Activated effector memory CD4-positive, alpha-beta T cell treated with anti-CD3 and anti-CD28 coated beads, Interleukin-2, amount 50 U/mL, for 16 hours (primary cell): ENCODE results near the gene MAST4.
"Not testable (repeated sequence)": the region's sequence is repeated elsewhere in the genome, so short reads cannot be mapped to it uniquely, and the experiment has no call there.

ENCODE experiments used
- DNase-seq: peaks from one replicate; pipeline ENCODE4 v3.0.0-alpha.2; 2020

MAST4 gene

DNA sequence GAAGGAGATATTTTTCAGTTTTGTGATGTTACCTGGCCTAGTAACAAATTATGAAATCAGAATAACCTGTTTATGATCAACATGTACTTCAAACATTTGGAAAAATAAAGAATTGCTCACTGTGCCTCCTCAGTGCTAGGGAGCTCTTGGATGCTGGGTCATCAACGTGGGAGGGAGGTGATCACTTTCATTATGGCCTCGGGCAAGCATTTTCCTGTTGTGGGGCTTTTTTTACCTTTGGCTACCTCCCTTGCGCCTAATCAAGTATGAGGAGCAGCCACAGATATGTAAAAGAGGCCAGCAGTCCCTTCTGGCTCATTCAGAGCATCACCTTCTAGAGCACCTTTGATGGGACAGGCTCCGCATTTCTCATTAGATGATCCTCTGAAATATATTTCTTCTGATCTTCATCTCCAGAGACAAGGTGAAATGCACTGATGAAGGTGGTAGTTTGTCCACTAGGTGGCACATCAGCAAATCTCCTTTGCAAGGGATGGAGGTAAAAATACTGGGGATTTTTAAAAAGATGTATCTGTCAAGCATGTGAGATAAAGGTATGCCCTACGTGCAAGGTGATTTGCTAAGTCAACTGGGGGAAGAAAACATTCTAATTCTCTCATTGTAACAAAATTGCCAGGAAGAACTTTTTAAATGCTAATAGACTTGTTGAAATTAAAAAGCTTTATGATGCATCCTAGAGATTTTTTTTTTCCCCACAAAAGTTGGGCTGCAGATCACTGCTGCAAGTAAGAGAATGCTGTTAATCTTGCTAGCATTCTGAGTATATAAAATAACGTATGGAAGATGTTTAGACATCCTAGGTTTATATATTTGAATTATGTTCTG, 218.2 kb downstream of the MAST4 start:
- peak; percentile 65 for DNase-seq

DNA sequence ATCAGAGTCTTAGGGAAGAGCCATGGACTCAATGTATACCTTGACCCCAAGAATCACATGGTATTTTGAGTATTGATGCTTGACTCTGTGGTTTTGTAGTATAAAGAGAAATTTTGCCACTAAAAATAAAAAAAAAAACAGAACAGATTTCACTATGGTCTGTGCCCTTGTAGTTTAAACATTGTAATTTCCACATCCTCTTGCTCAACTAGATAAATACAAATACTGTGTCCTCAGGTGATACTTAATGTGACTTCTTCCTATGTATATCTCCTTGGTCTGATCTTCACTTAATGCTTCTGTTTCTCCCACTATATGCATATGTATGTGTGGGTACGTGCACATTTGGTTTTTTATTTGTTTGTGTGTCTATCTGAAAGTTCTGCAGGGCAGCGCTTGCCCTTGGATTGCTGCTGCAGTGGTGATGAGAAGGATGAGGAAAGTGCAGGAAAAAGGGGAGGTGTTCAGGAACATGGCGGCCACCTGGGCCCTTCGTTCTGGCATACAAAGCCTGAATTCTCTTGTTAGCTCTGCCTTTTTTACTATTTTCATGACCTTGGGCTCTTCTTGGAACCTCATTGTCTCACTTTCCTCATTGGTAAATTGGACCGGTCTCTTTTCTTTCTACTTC, 222.2 kb downstream of the MAST4 start:
- DNase-seq, result no peak

DNA sequence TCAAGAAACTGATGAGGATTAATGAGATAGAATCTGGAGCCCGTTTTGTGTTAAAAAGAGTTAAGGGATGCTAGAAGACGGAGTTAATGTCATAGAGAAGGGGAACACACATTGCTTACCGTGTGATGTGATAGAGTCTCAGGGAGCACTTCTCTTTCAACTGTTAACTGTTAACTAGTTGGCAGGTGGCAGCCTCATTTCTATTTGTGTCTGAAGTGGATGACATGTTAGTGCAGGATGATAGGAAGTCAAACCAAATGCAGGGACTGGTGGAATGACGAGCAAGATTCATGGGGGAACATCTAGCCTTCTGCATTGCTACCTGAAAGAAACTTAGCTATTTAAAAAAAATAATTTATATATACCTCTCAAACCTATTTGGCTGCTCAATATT, 222.7 kb downstream of the MAST4 start:
- DNase-seq, result no peak

DNA sequence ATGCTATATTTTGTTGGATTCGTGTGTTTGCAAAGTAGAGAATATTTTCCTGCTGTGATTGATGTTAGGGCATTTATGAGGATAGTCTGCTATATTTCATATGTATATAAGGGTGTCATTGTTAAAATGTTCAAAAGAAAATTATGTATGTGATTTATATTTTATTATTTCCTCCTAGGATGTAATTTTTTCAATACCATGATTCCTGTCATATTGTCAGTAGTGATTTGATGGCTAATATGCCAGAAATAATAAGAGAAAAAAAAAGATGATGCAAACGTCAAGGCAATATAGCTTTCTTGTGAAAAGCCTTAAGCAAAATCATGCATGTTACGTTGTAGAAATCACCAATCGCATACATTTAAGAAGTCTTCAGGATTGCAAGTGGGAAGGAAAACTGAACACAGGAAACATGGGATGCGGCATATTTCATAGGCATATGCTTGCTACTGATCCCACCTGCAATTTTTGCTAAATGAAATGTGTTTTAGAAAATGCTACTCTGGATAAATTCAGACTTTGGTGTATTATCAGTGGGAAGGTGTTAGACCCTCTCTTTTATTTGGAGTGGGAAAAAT, 224.5 kb downstream of the MAST4 start:
- DNase-seq, result no peak

DNA sequence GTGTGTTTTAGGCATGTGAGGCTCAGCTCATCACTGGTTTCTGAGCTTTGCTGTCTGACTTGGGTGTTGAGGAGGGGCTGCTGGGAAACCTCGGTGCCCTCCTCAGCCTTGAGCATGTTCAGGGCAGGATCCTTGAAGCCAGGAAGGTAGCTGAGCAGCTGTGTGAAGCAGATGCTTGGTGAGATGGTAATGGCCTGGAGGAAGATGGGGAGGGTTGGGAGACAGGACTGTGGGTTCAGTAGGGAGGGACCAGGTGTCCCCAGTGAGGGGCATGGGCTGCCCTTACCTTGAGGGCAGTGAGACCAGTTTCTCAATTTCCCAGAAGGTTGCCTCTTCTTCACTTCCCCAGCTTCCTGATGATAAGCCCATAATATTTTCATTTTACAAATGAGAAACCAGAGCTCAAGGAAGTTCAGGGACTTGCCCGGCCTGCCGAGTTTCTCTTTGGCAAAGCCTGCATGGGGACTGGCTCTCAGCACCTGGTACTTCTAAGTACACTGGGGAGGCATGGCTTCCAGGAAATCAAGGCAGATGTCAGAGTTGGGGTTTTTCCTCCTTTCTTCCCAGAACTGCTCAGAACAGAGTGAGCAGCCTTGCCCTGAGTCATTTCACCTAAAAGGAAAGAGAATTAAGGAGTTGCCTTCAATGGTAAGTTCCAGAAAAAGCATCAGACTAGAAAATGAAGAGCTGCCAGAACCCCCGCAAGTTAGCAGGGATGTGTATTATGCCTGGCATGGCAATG, 225.7 kb downstream of the MAST4 start:
- DNase-seq, result peak; percentile 76

DNA sequence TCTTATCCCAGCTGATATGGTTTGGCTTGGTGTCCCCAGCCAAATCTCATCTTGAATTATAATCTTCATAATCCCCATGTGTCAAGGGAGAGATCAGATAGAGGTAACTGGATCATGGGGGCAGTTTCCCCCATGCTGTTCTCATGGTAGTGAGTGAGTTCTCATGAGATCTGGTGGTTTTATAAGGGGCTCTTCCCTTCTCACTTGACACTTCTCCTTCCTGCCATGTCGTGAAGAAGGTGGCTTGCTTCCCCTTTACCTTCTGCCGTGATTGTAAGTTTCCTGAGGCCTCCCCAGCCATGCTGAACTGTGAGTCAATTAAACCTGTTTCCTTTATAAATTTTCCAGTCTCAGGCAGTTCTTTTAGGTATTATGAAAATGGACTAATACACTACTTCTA, 226.7 kb downstream of the MAST4 start:
- DNase-seq, result not testable (repeated sequence)

DNA sequence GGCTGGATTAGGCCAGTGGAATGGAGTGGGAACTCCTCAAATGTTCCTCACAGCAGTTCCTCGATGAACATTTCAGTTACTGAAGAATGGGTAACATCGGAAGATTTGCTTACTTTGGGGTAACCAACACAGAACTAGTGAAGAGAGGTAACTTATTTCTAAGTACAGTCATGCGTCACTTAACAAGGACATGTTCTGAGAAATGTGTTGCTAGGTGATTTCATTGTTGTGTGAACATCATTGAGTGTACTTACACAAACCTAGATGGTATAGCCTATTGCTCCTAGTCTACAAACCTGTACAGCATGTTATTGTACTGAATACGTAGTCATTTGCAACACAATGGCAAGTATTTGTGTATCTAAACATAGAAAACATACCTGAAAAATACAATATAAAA, 228.3 kb downstream of the MAST4 start:
- no peak for DNase-seq

DNA sequence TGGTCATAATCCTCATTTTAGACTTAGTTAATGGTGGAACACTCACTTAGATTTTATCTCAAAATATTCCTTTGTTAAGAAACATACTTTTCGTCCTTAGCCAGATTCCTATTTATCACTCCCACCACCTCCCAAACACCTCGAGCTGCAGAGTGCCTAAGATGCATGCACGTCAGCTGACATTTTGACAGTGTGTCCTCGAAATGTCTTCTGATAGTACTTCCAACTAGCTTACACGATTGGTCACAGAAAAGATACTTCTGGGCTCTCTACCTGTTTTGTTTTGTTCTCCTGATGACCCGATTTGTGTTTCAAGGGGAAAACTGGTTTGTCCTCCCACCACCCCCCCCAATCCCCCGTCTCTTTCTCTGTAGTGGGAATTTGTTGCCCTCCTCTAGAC, 230.1 kb downstream of the MAST4 start:
- DNase-seq, result no peak

DNA sequence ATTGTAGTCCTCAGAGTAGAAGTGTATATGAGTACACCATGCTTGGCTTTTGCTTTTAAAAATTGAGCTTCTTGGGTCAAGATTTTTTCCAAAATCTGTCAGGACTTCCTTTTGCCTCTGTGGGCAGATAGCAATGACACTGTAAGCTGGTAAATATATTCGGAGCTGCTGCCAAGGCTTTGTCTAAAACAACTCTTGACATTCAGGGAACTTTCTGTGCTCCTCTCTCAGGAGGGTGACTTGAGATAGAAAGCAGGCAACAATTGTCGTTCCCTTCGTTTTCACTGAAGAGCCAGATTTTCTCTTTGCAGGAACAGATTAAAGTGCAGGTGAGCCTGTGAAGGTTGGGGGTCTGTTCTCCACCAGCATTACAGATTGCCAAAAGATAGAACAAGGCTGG, 230.5 kb downstream of the MAST4 start:
- DNase-seq, result no peak

DNA sequence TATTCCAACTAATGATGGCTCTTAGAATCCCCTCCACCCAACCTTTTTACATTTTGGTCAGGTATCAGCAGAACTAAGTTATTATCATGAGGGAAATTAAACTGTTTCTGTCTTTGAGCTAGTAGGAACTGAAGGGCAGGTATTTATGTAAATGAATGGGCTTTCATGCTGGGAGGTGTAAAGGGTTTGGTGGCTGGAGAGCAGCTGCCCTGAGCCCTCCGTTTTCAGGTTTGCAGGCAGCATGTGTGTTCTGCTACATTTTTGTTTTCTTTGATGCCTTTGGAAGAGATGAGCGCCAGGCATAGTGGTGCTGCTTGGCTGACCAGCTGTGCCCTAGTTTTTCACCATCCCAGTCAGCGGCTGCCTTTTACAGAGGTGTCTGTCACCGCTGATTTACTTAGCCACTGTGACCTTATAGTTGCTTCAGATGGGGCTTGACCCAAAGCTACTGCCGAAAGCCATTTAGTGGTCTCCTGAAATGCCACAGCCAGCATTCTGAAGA, 231.9 kb downstream of the MAST4 start:
- DNase-seq, result no peak

DNA sequence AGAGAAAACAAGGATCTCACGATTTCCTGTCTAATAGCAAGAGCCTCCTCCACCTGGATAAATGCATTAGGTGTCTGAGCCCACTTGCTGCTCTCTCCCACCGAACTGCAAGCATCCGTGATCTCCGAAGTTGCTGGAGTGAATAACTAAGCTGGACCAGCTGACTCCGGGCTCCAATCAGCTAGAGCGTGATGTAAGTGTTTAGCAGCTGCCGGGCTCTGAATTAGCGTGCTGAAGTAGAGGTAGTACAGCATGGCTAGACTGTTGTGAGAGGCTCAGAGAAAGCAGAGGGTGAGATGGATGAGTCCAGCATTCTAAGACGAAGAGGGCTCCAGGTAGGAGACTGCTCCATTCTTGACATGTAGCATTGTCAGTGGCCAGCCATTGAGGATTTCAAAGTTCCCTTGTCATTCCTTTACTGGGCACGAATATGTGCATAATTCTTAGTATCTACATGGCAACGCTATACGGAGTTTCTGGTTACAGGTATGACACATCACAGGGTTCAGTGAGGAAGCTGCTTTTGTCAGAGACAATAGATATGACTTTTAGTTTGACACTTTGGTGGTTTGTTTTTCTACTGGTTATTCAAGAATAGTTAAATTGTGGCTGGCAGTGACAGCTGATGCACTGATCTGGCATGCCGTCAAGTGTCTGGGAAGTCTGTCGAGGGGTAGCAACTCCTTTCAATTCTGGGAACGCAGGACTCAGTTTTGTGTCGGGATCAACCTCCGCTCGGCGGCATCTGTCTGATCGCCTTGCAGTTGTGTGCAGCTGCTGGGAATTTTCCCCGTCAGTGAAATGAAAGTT, 232.6 kb downstream of the MAST4 start:
- peak; percentile 82 for DNase-seq

DNA sequence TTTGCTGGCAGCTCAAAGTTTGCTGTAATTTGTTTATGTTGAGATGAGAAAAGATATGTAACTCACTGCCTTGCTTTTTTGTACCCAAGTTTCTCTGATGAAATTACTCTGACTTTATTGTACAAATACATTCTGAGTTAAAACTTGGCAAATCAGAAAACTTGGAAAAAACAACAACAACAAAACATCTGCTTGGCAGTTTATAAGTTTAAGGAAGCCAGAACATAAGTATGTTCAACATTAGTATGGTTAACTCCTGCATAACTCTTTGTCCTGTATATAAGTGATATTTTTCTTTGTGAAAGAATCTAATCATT, 233.1 kb downstream of the MAST4 start:
- no peak for DNase-seq

DNA sequence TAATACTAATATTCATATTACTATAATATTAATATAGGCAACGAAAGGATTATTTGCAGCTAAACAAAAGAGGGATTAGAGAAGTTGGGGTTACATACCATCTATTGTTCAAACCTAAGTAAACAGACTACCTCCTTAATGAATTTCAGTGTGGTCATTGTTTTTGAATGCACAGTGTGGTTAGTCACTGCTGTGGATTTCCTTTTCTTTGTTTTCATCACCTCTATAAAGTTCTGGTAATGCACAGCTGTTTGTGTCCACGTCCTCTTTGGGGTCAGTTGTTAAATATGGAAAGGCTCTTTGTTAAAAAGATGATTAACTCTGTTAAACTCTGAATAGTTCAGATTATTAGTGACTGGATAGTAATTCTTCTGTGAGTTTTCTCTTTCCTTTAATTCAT, 233.6 kb downstream of the MAST4 start:
- DNase-seq, result no peak

DNA sequence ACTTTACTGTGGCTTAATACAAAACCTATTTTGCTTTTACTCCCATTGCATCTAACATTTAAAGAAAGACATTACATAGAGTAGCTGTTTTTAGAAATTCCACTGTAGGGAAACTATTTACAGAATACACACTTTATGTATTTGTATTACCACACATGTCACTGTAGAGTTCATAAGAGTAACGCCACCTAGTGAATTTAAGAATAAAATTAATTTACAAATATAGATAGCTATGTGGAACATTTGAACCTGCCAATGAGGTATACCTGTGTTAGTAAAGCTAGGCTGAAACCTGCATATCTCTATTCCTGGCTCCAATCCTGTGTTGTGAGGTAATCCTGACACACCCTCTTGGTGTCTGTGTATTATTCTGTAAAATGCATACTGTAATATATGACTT, 234.4 kb downstream of the MAST4 start:
- DNase-seq, result no peak

DNA sequence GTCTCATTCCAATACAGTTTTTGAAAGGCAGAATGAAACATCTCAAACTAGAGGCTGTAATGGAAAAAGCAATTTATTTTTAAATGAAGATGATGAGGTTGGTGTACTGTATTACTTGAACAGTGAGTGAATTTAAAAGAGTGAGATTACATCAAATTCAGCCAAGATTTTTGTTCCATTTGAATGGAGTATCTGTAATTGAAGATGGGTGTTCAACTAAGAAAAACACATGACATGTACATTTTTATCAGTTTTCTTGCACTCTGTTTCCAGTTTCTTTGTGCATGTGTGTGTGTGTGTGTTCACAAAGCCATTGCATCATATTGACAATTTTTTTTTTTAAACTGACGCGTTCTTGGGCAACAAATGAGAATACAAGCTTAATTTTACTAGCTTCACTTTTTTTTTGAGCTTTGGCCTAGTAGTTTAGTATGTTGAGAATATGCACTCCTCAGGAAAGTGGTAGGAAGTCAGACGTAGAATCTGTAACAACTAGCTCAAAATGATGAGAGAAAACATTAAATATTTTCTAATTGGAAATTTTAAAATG, 243.5 kb downstream of the MAST4 start:
- no peak for DNase-seq

DNA sequence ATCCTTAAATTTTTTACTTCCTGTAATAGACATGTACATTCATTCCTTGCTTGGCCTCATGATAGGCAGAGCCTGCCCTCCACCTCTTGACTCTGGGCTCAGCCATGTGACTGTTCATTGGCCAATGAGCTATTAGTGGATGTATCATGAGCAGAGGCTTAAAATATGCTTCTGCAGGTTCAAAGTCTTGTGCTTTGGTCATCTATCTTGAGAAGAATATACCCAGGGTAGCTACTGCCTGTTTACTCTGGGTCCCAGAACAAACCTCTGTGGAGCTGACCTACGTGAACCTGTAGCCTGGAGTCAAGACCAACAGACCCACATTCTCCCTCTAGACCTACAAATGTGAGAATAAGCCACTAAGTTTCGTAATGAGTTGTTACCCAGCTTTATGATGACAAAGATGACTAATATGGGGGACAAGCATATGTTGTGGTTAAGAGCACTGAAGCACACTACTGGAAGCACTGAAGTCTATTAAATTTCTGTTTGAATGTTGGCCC, 244.4 kb downstream of the MAST4 start:
- no peak for DNase-seq

DNA sequence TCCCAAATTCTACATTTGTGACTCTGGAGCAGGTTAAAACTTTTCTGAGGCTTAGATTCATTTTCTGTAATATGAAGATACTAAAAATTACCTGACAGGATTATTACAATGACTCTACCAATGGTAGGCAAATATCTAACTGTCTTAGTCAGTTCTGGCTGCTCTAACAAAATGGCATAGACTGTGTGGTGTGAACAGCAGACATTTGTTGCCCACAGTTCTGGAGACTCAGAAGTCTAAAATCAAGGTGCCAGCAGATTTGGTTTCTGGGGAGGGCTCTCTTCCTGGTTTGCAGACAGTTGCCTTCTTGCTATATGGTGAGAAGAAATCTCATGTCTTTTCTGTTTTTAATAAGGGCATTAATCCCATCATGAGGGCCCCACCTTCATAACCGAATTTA, 245.1 kb downstream of the MAST4 start:
- no peak for DNase-seq

DNA sequence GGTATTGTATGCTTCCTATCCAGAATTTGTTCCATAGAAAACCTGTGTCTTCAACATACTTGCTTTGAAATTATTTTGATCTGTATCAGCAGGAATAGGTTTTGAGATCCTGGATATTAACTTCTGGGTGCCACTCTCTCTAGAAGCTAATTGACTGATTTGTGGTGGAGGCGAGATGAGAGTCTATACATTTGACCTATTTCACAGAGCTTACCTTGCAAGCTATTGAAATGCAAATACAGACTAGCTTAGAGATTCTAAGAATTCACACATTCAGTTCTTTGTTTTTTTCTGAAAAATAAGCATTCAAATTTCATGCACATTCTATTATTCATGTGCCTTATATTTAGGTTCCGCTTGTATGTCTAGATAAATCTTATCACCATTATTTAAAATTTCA, 246.3 kb downstream of the MAST4 start:
- DNase-seq, result no peak

DNA sequence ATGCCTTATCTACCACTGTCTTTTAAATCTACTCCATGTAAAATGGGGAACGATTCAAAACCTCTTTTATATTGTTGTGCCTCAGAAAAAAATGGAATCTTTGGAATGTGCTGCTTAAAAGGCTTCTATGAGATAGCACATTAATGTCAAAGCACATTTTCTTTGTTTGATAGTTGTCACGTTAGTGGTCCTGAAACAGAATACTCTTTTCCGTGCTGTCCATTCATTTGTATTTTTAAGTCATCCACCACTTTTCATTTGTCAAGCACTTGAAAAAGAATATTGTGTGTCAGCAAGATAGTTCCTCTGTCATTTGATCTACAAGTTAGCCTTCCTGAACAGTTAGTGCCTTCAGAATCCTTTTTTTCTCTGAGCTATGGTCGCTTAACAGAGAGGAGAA, 246.9 kb downstream of the MAST4 start:
- no peak for DNase-seq

DNA sequence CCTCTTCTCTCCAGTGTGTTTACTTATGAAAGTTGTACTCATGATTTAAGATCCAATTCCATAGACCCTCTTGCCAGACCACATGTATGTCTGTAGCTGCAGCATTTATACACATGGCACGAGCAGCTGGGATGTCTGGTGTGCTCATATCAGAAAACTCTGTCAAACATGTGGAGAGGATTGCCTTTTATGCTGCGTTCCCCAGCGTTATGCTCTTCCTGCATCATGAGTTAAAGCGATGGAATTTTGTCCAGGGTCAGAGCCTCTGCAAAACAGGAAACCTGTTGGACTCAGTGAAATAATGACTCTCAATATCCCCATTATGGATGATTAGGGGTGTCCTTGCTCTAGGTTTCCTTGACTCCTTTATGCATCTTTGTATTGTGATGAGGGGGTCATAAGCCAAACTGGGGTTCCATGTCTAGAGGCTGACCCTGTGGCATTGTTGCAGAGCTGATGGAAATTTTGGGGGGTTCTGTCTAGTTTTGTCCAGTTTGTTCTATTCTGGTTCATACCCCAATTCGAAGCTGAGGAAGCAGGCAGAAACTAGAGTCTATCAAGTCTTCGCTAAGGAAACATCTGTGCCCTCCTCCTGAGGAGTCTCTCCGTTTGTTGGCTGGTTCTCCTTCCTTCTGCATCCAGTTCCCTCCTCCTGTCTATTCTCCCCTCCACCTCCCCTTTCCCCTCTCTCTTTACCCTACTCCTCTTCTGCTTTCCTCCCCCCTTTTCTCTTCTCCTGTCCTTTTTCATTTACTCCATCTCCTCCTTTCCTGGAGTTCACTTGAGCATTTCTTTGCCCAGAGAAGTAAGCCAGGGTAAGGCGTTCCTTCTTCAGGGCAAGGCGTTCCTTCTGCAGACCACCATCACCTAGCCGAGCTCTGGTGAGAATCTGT, 252.8 kb downstream of the MAST4 start:
- no peak for DNase-seq

DNA sequence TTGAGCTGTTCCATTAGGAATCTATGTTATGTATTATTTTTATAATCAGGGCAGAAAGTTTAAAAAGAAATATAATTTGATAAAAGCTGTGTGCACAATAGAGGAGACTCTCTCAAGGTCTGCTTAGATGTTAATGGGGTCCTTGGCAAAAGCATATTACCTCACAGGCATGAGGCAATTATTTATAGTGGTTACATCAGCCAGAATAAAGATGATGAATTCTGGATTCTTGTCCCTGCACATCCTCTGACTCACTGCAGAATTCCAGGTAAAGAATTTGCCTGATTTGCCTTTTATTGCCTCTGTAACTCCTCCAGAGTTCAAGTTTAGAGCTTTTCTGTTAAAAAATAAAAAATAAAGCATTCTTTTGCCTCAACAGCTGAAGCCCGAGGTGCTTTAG, 253.6 kb downstream of the MAST4 start:
- DNase-seq, result no peak
